OCI-LY3 (cell line): Measurements from ENCODE around the gene ASCL2.
A peak's percentile ranks its signal among the peaks of the same experiment; 100 is the strongest.

ENCODE experiments used
- EZH2phosphoT487 ChIP-seq: fragments of 200-600 bp; shearing (Covaris generic); IDR thresholded peaks from 2 replicates; pipeline ENCODE4 v1.6.1; 2018; ENCODE audit warnings: antibody characterized with exemption, mixed run types, low read depth
- TF ChIP-seq, protein P1 (sequence below): fragments of 200-600, 300-600 bp; sonication (generic); IDR thresholded peaks from 2 replicates; pipeline ENCODE4 v1.5.1; 2014; ENCODE audit warnings: antibody characterized with exemption, low read length, low read depth

DNA sequence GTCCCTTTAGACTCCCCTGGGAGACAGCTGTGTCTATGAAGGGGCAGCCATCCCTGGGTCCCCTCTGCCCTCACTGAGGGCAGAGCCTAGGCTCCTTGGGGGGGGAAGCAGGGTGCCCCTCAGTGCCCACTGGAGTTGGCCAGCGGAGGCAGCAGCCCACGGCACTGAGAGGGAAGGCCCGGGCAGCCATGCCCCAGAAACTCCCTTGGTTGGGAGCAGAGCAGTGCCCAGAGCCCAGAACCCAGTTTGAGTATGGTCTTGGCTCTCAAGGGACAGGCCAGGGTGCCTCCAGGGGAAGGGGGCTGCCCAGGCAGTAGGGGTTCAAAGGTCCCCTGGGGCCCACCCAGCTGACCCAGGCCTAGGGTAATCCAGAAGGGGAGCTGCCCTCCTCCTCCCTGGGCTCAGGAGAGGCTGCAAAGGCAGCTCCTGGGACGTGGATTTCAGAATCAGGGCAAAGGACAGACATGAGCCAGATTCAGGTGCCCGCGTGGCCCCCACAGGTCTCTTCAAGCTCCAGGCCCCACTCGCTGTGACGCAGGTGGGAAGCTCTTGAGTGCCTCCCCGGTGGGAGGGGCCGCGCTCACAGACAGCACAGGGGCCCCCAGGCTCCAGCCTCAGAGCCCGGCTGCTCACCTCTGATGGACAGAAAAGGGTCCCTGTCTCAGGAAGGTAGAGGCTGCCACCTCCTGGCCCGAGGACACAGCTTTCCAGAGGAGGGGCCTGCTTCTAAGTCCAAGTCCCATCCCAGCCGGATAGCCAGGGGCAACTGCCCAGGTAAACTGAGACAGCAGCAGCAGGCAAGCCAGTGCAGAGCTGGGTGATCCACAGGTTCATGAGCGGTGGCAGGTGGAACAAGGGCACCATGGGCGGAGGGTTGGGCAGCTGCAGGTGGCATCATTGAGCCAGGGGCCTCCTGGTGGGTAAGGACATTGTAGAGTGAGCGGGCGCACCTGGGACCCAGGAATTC is 28.7 kb upstream of the ASCL2 start:
- TF ChIP-seq, protein P1, sequence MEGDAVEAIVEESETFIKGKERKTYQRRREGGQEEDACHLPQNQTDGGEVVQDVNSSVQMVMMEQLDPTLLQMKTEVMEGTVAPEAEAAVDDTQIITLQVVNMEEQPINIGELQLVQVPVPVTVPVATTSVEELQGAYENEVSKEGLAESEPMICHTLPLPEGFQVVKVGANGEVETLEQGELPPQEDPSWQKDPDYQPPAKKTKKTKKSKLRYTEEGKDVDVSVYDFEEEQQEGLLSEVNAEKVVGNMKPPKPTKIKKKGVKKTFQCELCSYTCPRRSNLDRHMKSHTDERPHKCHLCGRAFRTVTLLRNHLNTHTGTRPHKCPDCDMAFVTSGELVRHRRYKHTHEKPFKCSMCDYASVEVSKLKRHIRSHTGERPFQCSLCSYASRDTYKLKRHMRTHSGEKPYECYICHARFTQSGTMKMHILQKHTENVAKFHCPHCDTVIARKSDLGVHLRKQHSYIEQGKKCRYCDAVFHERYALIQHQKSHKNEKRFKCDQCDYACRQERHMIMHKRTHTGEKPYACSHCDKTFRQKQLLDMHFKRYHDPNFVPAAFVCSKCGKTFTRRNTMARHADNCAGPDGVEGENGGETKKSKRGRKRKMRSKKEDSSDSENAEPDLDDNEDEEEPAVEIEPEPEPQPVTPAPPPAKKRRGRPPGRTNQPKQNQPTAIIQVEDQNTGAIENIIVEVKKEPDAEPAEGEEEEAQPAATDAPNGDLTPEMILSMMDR, result peak; percentile 31
- no peak for TF ChIP-seq EZH2phosphoT487
